ENCODE measurements around the gene PNMT. TPM values are rescaled to one million over a fixed set of nuclear protein-coding genes. Genes with fewer than 3 reads are reported as not detected.

Gene PNMT
- total and polyA plus RNA-seq, 2 of the 13 experiments (the other 11 are each of a cell fraction or from before 2014, with no cell fraction given) = 0.25 TPM; not detected in 1

DNA sequence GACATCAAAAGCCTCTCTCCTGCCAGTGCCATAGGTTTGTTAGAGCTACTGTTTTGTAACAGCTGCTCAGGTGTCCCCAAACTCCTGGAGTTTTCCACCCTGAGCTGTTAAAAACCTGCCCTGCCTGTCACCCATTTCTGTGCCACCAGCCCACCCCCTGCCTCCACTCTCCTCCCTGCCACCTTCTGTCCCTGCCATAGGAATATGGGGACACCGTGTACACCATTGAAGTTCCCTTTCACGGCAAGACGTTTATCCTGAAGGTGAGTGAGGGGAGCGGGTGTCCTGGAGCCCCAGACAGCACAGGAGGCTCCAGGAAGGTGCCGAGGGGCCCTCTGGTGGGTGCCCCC lies 8.3 kb upstream of the PNMT start (continued):
- TF ChIP-seq, protein P1, sequence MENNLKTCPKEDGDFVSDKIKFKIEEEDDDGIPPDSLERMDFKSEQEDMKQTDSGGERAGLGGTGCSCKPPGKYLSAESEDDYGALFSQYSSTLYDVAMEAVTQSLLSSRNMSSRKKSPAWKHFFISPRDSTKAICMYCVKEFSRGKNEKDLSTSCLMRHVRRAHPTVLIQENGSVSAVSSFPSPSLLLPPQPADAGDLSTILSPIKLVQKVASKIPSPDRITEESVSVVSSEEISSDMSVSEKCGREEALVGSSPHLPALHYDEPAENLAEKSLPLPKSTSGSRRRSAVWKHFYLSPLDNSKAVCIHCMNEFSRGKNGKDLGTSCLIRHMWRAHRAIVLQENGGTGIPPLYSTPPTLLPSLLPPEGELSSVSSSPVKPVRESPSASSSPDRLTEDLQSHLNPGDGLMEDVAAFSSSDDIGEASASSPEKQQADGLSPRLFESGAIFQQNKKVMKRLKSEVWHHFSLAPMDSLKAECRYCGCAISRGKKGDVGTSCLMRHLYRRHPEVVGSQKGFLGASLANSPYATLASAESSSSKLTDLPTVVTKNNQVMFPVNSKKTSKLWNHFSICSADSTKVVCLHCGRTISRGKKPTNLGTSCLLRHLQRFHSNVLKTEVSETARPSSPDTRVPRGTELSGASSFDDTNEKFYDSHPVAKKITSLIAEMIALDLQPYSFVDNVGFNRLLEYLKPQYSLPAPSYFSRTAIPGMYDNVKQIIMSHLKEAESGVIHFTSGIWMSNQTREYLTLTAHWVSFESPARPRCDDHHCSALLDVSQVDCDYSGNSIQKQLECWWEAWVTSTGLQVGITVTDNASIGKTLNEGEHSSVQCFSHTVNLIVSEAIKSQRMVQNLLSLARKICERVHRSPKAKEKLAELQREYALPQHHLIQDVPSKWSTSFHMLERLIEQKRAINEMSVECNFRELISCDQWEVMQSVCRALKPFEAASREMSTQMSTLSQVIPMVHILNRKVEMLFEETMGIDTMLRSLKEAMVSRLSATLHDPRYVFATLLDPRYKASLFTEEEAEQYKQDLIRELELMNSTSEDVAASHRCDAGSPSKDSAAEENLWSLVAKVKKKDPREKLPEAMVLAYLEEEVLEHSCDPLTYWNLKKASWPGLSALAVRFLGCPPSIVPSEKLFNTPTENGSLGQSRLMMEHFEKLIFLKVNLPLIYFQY (CRISPR knock-in tag; IDR thresholded peaks at IDR 0.05; ENCODE audit: borderline replicate concordance) = no peak
- no peak for TF ChIP-seq ZNF441 (CRISPR knock-in tag; IDR thresholded peaks at IDR 0.05; ENCODE audit: borderline replicate concordance)
- TF ChIP-seq, protein P2, sequence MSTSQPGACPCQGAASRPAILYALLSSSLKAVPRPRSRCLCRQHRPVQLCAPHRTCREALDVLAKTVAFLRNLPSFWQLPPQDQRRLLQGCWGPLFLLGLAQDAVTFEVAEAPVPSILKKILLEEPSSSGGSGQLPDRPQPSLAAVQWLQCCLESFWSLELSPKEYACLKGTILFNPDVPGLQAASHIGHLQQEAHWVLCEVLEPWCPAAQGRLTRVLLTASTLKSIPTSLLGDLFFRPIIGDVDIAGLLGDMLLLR (CRISPR knock-in tag; IDR thresholded peaks at IDR 0.05) = no peak
- TF ChIP-seq, protein P3, sequence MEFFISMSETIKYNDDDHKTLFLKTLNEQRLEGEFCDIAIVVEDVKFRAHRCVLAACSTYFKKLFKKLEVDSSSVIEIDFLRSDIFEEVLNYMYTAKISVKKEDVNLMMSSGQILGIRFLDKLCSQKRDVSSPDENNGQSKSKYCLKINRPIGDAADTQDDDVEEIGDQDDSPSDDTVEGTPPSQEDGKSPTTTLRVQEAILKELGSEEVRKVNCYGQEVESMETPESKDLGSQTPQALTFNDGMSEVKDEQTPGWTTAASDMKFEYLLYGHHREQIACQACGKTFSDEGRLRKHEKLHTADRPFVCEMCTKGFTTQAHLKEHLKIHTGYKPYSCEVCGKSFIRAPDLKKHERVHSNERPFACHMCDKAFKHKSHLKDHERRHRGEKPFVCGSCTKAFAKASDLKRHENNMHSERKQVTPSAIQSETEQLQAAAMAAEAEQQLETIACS (CRISPR knock-in tag; IDR thresholded peaks at IDR 0.05) = no peak
- no peak for TF ChIP-seq MAFF (IDR thresholded peaks at IDR 0.05; ENCODE audit: low read depth, low read length)
